OCI-M1 (cell line): ENCODE data around the gene STK24.

Experiments used
- DNase-seq: peaks from one replicate; lab custom pipeline; 2025; lab: John Stamatoyannopoulos, UW

The STK24 gene

DNA sequence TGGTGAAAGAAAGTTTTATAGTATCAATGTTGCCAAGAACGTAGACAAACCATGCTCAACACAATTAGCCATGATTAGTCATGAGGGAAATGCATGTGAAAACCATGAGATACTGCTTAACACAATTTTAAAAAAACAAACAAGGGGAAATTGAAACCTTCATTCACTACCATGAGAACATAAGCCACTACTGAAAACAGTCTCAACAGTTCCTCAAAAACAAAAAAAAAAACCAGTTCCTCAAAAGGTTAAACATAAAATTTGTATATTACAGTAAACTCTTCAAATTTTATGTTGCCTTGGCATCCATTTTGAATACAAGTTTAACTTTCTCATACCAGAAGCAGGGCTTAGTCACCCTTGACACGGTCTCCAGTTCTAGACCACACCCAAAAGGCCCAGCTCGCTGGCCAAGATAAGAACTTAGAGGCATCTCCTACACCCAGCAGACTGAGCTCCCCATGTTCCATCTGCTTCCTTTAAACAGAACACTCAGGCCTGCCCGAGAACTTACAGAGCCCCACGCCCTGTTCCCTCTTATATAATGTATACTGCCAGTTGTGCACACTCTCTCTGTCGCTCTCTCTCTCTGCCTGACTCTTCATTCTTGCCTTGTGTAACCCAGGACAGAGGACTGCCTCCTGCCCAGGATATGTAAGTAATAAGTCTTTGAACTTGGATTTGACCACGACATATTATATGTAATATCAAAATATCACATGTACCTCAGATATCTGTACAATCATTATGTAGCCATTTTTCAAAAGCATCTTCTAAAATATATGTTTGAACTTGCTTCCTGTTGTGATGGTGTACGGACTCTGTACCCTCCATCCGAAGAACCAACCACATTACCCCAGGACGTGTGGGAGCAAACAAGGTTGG, 67.4 kb downstream of the STK24 start:
- DNase-seq: peak; percentile 97

GRCh38 chr13:98508685-98509084, 68.2 kb downstream of the STK24 start:
- peak; percentile 59 for DNase-seq

- peak; percentile 21 for DNase-seq
Observed at GRCh38 chr13:98508280-98508679, 68.6 kb downstream of the STK24 start.

GRCh38 chr13:98507282-98507797, 69.6 kb downstream of the STK24 start:
- peak; percentile 74 for DNase-seq

DNA sequence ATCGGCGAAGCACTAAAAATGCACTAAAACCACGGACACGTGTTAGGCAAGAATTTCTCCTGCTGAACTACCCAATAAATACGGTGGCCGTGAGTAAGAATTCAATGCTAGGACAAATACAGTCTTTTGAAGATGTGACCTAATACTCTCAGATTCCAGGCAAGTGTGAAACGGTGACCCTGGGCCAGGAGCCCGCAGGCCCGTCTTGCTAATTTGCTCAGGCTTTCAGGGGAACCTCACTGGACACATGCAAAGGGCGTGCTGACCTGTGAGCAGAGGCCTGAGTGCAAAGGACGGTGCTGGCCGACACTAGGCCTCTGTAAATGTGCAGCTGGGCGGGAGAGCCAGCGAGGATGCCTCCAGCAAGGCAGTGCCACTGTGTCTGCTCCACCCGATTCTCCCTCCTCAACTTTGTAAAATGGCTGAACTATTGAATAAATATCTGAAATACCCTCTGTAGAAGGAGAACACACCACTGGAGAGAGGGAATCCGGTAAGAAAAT, 70.1 kb downstream of the STK24 start:
- DNase-seq: no peak

DNA sequence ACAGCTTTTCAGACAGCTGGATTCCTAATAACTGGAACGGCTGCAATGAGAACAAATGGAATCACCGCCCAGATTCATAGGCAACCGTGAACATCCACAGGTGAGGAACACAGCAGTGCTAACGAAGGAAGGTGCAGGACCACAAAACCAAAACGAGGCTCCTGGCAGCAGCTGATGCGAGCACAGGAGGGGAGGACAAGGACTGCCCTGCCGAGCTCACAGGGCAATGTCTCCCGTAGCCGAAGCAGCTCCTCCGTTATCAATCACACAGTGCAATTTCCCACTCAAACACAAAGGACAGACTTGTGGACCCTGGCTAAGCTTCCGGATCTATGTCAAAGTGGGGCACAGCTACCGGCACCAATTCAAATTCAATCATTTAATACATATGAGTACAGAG, 70.6 kb downstream of the STK24 start:
- DNase-seq: no peak

DNA sequence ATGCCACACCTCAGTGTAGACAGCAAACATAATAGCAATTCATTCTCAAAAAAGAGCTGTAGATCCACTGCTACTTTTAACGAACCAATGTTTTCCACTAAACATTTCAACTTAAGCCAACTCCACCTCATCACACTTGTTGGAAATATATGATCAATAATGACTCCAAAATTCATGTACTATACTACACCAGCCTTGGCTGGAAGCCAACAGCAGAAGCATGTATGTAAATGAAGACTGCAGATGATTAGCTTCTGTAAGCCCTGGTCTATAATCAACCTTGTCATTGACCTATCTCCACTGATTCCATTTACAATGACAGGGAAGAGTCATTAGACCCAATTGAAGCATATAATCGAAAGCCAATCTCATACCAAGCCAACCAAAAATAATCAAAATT, 71.7 kb downstream of the STK24 start:
- DNase-seq: no peak

DNA sequence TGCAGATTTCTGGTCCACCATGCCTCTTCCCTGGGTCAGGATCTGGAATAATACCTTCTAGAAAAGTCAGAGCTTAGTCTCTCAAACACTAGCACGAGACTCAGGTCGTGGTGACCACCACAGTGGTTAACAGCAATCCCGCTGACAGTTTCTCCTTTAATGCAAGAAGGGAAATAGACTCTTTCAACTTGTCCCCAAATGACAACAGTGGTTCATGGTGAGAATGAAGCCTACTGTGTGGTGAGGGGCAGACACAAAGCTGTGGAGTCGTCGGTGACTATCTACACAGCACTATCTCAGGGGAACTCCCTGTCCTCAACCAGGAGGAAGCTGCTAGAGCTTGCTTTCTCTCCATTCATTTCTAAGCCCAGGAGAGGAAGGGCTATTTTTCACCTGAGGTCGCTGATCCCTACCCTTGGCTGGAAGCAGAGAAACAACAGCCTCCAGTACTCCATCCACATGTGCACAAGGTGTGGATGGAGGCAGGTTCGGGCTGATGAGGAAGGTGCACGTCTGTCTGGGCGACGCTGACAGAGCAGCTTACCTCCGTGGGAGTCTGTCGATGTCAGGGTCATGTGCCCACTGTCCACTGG, 72.4 kb downstream of the STK24 start:
- peak; percentile 15 for DNase-seq

DNA sequence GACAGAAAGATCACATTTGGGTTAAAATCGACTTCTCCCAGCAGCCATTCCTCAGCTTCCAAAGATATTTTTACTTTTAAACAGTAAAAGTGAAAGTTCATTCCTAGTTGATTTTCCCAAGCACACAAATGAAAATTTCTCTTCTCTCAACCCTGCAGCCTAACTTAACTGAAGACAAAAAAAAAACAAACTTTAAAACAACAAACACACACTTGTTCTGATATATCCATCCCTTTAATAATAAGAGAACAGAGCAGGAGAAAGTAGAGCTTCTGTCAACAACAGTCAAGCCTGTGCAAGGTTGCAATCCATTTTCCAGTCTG, 72.9 kb downstream of the STK24 start:
- no peak for DNase-seq

DNA sequence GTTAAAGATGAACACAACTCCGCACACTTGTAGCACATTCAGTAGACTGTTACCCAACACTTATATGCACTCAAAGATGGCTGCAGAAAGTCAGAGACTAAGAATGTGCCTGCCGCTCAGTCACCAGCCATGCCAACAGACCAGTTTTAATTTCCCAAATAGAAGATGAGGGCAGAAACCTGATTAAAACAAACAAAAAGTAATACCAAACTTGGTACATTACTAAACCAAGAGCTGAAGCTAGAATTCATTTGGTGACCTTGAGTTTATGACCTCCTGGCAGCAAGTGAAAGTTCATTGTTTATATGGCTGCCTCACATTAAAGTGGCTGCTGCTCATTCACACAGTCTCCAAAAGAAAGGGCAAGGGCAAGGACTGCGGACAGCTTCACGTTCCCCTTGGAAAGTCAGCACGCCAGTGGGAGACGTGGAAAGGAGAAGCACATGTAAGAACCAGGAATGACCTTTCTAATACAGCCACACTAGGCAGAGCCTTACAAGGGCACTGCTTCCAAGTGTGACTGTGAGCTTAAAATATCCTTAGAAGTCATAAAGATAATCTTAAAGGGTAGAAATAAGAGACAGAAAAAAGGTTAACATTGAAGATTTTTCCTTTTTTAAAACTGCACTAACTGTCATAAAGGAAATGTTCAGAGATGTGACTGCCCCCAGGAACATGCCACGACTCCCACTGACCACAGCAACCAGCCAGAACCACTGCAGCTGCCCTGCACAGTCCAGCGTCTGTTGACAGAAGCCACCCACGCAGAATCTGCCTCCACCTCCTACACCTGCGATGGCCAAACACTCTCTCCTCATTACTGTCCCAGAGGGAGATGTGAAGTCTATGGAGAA, 73.5 kb downstream of the STK24 start:
- DNase-seq: peak; percentile 47

DNA sequence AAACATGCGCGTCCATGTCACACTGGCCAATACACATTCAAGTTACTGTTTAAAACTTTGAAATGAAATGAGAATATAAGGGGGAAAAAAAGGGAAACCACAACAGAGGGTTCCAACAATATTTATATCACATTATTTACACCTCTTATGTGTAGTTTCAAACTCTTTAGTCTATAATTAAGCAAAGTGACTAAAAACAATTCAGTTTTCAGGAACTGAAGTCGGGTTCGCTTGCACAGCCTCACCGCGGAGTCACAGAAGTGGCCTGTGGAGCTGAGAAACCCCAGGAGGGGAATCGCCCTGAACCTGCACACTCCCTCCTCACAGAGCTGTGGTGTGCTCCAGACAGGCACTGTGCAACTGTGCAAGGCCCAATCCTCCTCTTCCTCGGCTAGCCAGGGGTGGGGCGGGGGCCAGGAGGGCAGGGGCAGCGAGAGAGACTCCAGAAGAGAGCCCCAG, 75.9 kb downstream of the STK24 start:
- DNase-seq: no peak

- DNase-seq: no peak
Observed at GRCh38 chr13:98496966-98497365, 79.9 kb downstream of the STK24 start.

GRCh38 chr13:98496479-98496791, 80.5 kb downstream of the STK24 start:
- no peak for DNase-seq

GRCh38 chr13:98495627-98496478, 81.1 kb downstream of the STK24 start:
- no peak for DNase-seq

DNA sequence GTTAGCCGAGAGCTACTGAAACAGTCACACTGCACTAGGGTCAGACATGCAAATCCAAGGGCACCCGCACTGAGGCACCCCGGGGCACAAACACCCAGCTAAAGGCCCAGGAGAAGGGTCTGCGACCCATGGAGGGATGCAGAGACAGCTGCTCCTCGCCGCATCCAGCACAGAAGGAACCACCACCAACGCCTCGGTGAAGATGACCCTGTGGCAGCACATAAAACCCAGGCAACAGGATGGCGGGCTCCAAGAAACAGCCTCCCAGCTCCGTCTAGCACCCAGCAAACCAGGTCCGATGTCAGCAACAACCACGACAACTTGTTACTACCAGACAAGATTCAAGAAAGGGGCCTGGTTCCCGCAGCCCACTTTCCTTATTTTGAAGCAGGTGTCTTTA, 82.1 kb downstream of the STK24 start:
- DNase-seq: no peak

GRCh38 chr13:98493042-98493712, 83.7 kb downstream of the STK24 start:
- DNase-seq: peak; percentile 53

DNA sequence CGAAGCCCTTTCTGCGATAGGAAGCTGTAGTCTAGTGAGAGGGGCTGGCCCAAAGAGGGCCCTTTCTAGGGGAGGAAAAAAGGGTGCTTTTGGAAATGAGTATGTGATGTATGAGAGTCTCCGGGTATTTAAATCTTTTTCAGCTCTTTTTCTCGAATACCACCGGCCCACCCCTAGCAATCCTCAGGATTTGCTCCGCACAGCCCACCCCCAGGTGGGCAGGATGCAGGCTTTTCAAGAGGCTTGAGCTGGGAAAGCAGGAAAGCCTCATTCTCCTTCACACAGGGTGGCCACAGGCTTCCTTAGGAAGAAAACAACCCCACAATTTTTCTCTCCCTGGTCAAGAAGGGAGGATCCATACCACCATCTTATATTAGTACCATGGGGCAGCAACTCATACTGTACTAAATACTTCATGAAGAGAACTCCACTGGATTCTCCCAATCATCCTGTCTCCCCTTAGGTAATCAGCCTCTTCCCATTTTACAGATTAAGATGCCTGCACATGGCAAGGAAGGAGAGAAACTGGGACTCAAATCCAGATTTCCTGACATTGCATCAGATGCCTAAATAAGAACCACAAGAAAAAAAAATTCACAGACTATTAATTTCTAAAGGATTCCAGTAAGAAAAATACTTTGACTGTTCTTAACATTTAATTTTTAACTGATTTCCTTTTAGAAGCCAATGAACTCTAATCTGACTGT, 84.4 kb downstream of the STK24 start:
- peak; percentile 63 for DNase-seq

GRCh38 chr13:98490866-98491265, 86.0 kb downstream of the STK24 start:
- DNase-seq: no peak

DNA sequence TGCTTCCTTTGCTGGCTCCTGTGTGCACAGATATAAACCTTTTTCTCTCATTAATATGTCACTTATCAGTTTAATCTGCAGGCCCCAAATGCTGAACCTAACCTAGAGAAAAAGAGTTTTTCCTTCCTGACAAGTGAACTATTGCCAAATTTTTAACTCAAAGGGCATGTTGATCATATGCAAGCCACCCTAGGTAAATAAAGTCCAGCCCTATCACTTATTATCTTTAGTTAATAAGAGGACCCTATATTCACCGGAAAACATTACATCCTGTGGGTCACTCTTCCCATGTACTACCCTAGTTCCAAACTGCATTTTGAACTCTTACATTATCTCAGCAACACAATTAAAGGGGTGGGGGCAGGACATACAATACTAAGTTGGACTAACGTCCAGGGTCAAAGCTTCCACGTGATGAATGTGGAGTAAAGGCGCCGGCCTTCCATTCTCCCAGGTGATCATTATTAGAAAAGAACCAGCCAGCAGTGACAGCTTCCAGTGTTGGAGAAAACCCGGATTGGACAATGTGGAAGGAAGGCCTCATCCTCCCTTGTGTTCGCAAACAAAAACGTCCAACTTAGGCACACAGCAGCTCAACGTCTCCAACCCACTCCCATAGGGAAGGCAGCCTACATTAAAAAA, 86.6 kb downstream of the STK24 start:
- no peak for DNase-seq
